Epithelial cell of esophagus (primary cell): ENCODE measurements around the gene LRIF1.

Experiments used
- DNase-seq: peaks from one replicate; pipeline ENCODE4 v3.0.0; 2010; ENCODE audit warnings: low read depth
- H3K4me3 ChIP-seq: 2 replicates; pipeline ENCODE4 v1.5.1; 2011; ENCODE audit warnings: mild to moderate bottlenecking, low read length, control low read depth
- CTCF ChIP-seq: IDR thresholded peaks from 2 replicates; pipeline ENCODE4 v1.5.1; 2011; ENCODE audit warnings: low read depth, mild to moderate bottlenecking, low read length, control low read depth, inconsistent platforms; ENCODE audit not compliant: insufficient read depth; ENCODE audit errors: missing control alignments

The LRIF1 gene

GRCh38 chr1:110898734-110899457, 64.8 kb downstream of the LRIF1 start:
- DNase-seq: no peak
- no peak for TF ChIP-seq CTCF
- no peak overlapping the region for H3K4me3 ChIP-seq

- TF ChIP-seq CTCF: no peak
- H3K4me3 ChIP-seq: no peak overlapping the region
- no peak for DNase-seq
Observed at GRCh38 chr1:110897681-110898080, 66.0 kb downstream of the LRIF1 start.
